Erythroblast (primary cell): ENCODE results near the gene SOX10.

ENCODE experiments used
- GATA1 ChIP-seq: IDR thresholded peaks from 2 replicates; pipeline ENCODE4 v1.6.1; 2011; ENCODE audit warnings: low read depth, mild to moderate bottlenecking, control low read depth, low read length, moderate library complexity
- POLR2A ChIP-seq: IDR thresholded peaks from 2 replicates; pipeline ENCODE4 v1.6.1; 2011; ENCODE audit warnings: mild to moderate bottlenecking, low read length

GRCh38 chr22:37996515-37997246 is 12.3 kb upstream of the SOX10 start:
- no peak for TF ChIP-seq POLR2A
- no peak for TF ChIP-seq GATA1
